G401 (cell line): ENCODE results near the gene MAP1LC3B. TPM values are rescaled to one million over a fixed set of nuclear protein-coding genes. Genes with fewer than 3 reads are reported as not detected.

ENCODE experiments used
- DNase-seq: peaks from one replicate; pipeline ENCODE4 v3.0.0-alpha.2; 2015; ENCODE audit warnings: low spot score
- in situ Hi-C: cut with HindIII; loops from 2 replicates; pipeline ENCODE4 v1.10.0; 2016; ENCODE audit warnings: low sequenced_read_pairs, mixed read lengths
- total RNA-seq: library from RNA; depleted of rRNA; stranded (reverse); fragments of >200 nt; shearing (Covaris generic); gene quantifications from 2 replicates; pipeline ENCODE4 v1.2.3, GENCODE V29; 2014

Gene MAP1LC3B
- total RNA-seq, 1 experiment from 2014 or later: 26.7 TPM

DNA sequence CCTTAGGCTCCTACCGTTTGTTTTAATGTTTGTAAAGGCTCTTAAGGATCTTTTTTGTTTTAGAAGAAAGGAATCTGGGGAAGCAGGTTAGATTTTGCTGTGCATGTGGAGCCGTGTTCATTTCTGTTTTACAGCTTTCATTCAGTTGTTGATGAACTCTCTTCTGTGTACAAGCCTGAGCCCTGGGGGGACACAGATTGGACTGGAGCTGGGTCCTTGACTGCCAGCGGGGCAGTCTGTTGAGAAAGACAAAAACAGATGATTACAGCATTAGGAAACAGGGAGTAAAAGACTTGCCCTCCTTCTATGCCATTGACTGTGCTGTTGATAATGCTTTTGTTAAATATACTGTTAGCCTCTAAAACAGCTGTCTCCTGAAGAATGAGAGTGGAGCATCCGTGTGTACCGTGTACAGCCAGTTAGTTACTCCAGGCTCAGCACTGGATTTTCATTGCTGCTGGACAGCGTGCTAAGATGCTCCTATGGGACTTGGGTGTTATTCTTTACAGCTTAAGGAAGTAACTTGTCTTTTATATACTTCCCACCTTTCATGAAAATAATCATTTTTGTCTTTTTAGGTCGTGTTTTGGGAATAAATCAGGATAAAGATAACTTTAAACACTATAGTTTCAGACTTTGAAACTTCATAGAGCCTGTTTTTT is 3.2 kb downstream of the MAP1LC3B start:
- in situ Hi-C loops: no loop called here

DNA sequence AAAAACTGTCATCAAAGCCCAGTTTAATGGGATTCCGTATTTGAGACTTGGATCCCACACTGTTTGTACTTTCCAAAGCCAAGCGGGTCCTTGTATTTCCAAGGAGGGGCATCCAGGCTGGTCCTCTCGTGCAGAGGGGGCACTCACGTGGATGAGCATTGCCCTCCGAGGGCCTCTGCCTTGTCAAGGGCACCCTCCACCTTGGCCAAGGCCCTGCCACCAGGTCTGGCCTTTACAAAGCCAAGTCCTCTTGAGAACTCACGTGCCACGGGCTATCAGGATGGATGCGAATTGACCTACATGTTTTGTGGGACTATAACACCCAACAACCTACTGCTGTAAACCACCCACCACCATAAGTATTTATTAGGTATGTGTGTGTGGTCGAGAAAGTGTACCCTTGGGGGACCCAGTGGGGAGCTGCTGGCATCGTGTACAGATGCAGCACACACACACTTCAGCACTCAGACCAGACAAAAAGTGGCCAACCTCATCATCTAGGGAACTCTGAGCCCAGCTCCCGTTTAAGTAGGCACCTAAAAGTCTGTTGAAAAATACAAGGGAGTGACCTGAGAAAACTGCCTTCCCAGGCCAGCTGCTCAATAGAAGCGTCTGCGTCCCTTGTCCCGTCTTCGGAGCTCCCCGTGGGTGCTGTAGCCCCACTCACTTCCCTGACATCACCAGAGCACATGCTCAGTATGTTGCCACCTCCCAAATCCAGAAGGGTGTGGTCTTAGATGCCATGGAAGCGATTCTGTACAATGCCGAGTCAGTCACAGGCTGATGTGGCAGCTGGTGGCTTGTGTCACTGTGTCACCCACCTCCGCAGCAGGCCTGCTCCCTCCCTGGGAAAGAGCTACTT is 12.9 kb downstream of the MAP1LC3B start:
- DNase-seq: no peak
- in situ Hi-C loops: no loop called here

More for the DNA sequence above, 3.2 kb downstream of the MAP1LC3B start:
- DNase-seq: no peak

DNA sequence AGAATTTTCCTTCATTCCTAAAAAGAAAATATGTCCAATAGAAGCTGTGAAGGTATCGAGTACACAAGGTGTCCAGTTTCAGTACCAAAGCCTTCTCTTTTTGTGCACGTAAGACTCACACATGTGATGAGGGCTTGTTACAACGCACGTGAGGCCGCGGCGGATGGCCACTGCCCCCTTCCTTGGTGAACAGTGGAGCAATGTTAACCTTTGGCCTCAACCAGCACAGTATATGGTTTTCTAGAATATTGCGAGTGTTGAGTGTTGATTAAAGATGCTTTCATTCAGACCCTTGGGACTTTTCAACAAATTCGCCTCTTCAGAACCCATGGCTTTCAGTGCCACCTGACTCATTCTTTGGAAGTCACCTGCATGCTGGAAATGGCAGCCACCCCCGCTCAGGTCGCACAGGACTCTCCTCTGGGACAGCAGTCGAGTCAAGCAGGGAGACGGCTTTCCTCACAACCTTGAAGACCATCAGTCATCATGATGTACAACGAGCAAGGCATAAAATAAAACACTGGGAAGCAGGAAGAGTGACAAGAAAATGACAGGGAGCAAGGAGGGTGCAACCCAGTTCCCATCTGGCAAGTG is 14.5 kb downstream of the MAP1LC3B start:
- DNase-seq: no peak
- in situ Hi-C loops: no loop called here

DNA sequence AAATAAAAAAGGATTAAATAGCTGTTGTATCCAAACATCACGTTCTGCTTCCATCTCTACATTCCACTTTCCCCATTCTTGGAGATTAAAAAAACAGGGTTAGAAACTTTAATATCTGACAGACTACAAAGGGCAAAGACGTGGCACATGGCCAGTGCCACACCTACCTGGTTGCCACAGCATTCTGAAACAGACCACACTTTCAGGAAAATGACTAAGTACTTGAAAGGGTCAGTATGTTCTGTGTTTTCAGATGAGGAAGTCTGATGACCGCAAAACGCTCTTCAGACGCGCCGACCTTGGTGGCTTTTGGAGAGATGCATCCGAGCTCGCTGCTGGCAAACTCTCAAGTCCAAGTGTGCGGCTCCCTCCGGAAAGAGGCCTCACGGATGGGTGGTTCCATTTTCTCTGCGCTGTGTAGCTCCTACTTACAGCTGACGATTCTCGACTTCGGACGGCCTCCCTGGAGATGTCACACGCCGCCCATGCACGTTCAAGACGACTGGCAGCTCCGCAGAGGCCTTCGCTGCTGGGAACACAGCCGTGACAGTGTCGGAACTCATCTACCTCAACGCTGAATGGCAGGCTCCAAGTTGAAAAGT is 15.5 kb downstream of the MAP1LC3B start:
- in situ Hi-C loops: no loop called here
- peak; percentile 62 for DNase-seq

DNA sequence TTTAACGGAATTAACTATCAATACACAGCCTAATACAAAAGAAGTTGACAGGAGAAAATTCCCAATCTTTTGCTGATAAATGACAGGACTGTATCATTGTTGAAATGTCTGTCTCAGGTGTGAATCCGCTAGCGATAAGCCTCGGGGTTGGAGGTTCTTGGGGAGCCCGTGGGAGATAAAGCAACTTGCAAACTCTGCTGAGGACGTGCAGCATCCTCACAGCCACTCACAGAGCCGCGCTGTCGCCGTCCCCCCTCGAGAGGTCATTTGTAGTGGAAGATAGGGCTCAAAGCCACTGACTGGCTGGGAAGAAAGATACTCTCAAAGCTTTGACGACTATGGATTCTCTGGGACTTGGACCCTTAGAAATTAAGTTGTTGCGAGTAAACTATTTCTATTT is 17.0 kb downstream of the MAP1LC3B start:
- no peak for DNase-seq
- in situ Hi-C loops: no loop called here

- no peak for DNase-seq
- in situ Hi-C loops: no loop called here
Observed at GRCh38 chr16:87409781-87410180, 17.6 kb downstream of the MAP1LC3B start.

- DNase-seq: no peak
- in situ Hi-C loops: no loop called here
Observed at GRCh38 chr16:87410530-87410929, 18.4 kb downstream of the MAP1LC3B start.

DNA sequence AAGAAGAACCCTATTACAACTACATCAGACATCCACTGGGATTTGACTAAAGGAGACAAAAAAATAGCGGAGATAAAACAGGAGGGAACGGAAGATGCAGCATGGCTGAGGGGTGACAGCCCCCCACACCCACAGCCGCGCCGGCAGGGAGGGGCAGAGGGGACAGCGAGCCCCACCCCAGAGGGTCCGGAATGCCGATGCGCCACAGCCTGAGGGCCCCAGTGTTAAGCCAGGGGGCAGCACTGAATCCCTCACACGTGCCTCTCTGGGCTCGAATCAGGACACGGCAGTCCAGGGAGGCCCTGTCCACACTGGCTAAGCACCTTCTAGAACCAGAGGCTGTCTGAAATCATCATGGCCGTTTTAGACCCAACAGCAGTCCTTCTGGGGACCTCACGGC is 18.8 kb downstream of the MAP1LC3B start:
- in situ Hi-C loops: no loop called here
- no peak for DNase-seq

GRCh38 chr16:87411375-87412271 is 19.5 kb downstream of the MAP1LC3B start:
- in situ Hi-C loops: no loop called here
- DNase-seq: peak; percentile 82

GRCh38 chr16:87412371-87412995 is 20.3 kb downstream of the MAP1LC3B start:
- no peak for DNase-seq
- in situ Hi-C loops: no loop called here

DNA sequence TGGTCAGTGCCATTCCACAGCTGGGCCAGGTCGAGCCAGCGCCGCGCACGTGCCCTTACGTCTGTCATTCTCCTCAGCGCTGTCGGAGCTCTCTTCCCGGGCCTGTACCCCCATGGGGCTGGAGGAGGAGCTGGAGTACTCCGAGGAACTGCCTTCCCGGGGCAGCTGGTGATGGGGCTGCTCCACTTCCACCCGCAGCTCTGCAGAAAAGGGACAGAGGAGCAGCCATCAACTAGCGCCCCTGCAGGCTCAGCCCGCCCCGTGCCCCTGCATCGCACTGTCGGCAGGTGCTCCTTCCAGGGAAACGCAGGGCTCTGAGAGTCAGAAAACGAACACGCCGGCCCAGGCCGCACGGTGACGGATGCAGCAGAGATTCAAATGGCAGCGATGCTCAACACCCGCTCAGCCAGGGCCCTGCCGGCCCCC is 20.9 kb downstream of the MAP1LC3B start:
- in situ Hi-C loops: no loop called here
- no peak for DNase-seq

DNA sequence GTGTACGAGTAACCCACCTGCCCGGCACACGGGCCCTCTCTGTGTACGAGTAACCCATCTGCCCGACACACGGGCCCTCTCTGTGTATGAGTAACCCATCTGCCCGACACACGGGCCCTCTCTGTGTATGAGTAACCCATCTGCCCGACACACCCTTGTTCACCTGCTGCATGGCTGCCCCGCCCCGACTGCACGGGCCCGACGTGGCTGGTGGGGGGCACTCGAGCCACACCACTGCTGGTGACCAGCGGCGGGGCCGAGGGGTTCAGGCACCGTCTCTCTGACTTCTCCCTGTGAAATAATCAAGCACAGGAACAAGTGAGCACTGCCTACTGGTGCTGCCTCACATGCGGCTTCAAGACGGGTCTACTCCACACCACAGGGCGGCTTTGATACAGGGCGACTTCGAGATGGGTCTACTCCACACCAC is 22.1 kb downstream of the MAP1LC3B start:
- DNase-seq: no peak
- in situ Hi-C loops: no loop called here

DNA sequence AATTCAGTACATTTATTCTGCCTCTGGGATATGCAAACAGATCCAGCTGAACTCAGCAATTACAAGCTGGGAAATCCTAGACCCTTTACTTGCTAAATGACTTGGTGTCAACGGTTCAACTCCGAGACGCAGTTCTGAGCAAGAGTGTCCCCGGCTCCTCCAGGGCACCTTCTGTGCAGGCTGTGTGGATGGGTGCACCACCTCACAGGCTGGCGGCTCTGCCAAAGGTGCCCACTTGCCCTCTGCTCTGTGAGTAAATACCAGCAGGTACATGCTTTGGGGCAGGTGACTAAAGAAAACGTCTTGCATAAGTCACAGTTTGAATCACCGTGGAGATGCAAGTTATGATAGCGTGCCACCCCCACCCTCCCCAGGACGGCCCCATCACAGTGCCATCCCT is 23.3 kb downstream of the MAP1LC3B start:
- in situ Hi-C loops: no loop called here
- no peak for DNase-seq

DNA sequence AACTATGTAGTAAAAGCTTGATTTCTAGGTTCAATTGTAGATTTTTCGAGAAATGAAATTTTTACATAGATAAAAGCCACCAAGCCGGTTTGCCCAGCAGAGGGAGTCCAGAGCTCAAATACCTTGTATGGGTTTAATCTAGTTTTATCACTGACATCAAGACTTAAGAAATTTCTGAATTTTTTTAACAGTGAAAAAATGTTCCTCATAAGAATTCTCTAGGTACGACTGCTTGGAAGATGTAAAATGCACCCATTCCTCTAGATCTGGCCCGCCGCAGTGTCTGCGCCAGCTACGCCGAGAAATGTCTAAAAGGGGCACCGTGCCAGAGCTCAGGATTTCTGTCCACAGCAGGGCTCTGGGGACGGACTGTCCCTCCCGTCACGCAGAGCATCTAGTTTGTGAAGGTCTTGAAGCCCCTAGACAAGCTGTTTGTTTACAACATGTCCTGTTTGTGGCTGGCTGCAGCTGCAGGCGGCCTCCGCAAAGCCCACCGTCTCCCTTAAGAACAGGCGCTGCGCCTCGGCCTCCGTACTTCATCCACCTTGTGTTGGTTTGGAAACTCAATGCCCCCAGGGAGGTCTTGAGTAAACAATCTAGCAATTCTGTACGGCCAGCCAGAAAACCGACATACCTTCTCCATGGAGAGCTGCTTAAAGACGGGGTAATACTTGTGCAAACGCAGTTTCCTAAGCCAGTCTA is 24.8 kb downstream of the MAP1LC3B start:
- peak; percentile 69 for DNase-seq
- in situ Hi-C loops: no loop called here

GRCh38 chr16:87417528-87417910 is 25.4 kb downstream of the MAP1LC3B start:
- in situ Hi-C loops: no loop called here
- peak; percentile 37 for DNase-seq

DNA sequence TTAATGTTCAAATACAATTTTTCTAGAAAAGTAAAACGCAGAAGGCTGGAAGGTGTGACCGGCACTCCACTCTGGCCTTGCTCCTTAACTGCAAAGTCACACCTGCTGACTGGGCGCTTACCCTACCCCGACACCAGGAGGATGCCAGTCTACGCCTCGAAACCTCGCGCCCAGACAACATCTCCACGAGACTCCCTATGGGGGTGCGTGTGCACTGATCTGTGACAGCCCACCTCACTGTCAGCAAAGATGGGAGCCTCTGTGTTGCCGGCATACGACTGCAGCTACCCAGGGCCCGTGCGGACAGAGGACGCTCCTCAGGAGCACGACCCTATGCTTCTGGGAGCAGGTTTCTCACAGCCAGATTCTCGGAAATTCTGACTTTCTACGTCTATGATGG is 26.1 kb downstream of the MAP1LC3B start:
- DNase-seq: no peak
- in situ Hi-C loops: no loop called here

- no peak for DNase-seq
- in situ Hi-C loops: no loop called here
Observed at GRCh38 chr16:87418644-87419043, 26.5 kb downstream of the MAP1LC3B start.
